ENCODE data around the gene DOLPP1.

The DOLPP1 gene

DNA sequence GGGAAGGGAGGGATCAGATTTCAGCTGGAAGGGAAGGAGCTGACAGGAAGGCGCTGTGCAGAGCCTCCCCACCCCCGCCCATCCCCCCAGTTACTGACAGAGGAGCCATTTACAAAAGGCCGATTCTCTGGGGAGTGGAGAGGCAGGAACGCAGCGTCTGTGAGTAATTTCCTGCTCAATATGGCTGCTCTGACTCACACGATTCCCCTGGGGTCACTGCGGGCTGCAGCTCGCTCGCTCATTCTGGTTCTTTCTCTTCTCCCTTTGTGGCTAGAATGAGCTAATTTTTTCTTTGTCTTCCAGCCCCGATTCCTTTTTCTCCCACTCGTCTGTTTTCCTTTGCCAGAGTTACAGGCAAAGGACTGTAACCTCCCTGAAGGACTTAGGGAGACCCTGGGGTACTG is 59.1 kb downstream of the DOLPP1 start:
- Histone ChIP-seq H3K4me1 (ENCODE audit: insufficient read depth, poor library complexity, severe bottlenecking) (peaks cover 36% of the 10 kb centered on the region), H3K4me3 (ENCODE audit: severe bottlenecking) (peak overlapping the region; percentile 27), H3K9me3 (ENCODE audit: severe bottlenecking) (no peaks in the 10 kb centered on the region), H3K27ac (ENCODE audit: poor library complexity, severe bottlenecking) (peak overlapping the region; percentile 100), H3K36me3 (ENCODE audit: low read depth) (peaks cover 49% of the 10 kb centered on the region), H3K27me3 (ENCODE audit: insufficient read depth, poor library complexity, severe bottlenecking) (no peaks in the 10 kb centered on the region)
- peak; percentile 81 for ATAC-seq (ENCODE audit: low read depth)
- peak; percentile 96 for DNase-seq (ENCODE audit: low spot score)
- TF ChIP-seq, protein P1, sequence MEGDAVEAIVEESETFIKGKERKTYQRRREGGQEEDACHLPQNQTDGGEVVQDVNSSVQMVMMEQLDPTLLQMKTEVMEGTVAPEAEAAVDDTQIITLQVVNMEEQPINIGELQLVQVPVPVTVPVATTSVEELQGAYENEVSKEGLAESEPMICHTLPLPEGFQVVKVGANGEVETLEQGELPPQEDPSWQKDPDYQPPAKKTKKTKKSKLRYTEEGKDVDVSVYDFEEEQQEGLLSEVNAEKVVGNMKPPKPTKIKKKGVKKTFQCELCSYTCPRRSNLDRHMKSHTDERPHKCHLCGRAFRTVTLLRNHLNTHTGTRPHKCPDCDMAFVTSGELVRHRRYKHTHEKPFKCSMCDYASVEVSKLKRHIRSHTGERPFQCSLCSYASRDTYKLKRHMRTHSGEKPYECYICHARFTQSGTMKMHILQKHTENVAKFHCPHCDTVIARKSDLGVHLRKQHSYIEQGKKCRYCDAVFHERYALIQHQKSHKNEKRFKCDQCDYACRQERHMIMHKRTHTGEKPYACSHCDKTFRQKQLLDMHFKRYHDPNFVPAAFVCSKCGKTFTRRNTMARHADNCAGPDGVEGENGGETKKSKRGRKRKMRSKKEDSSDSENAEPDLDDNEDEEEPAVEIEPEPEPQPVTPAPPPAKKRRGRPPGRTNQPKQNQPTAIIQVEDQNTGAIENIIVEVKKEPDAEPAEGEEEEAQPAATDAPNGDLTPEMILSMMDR (IDR thresholded peaks at IDR 0.05; ENCODE audit: poor library complexity, severe bottlenecking) = no peak
